ENCODE results near the gene KIRREL3. TPM values are rescaled to one million over a fixed set of nuclear protein-coding genes. Genes with fewer than 3 reads are reported as not detected.

Gene KIRREL3
- total and polyA plus RNA-seq, 7 experiments from 2014 or later, result not detected

- H3K9me3 Mint-ChIP-seq, result peaks cover 0 to 8% (median 0%) of the 10 kb centered on the region in 11 donors
- no peaks in the 10 kb centered on the region for H3K9me3 ChIP-seq (ENCODE audit: control insufficient read depth in 2 of 3, low read length in 3 of 3)
Observed at GRCh38 chr11:126832387-126832786, 168.2 kb downstream of the KIRREL3 start.

DNA sequence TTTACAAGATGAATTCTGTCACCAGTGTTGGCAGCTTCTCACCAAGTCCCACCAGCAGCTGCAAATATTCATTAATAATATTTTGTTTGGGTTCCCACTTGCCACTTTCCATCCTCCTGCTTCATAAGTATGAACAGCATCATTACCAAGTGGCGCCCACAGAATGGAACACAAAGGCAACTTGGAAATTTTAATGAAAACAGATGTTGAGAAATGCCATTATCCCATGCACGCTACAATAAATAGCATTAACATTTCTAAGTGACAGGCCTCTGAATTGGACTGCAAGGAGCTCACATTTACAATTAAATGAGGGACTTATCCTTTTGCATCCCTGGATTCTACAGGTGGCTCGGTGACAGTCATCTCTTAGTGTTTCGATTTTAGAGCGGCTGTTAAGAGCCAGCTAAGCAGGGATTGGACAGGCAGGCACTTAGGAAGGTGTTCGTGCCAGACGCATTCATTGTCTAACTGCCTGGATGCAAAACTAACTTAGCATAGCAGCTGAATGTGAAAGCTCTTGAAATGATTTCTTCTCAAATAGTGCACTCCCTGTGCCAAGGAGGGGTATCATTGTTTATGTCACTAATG, 170.3 kb downstream of the KIRREL3 start:
- Histone ChIP-seq H3K9me3 (ENCODE audit: control insufficient read depth in 2 of 3, low read length in 3 of 3) (no peaks in the 10 kb centered on the region), H3K36me3 (ENCODE audit: control insufficient read depth in 2 of 3, insufficient read depth in 3 of 3, low read length in 3 of 3) (no peaks in the 10 kb centered on the region), H3K4me3 (ENCODE audit: low read length) (no peak overlapping the region), H3K27me3 (ENCODE audit: control insufficient read depth in 2 of 2, insufficient read depth in 2 of 2, low read length in 2 of 2) (no peaks in the 10 kb centered on the region), H3K4me1 (ENCODE audit: control insufficient read depth in 2 of 2, insufficient read depth in 2 of 2, low read length in 2 of 2) (no peaks in the 10 kb centered on the region), H3K27ac (ENCODE audit: low read depth, low read length) (no peak overlapping the region)
- Mint-ChIP-seq H3K36me3 (no peaks in the 10 kb centered on the region), H3K4me1 (no peaks in the 10 kb centered on the region), H3K4me3 (no peak overlapping the region), H3K27ac (no peak overlapping the region), H3K27me3 (peaks cover 0 to 21% (median 11%) of the 10 kb centered on the region in 5 donors), H3K9me3 (peaks cover 0 to 6% (median 0%) of the 10 kb centered on the region in 11 donors)
- no peak for ATAC-seq
- CTCF ChIA-PET, result no interaction called here
- intact Hi-C loops (cut with micrococcal nuclease), result no loop called here
- POLR2A ChIA-PET, result no interaction called here
- DNase-seq, result no peak

More at GRCh38 chr11:126832387-126832786, 168.2 kb downstream of the KIRREL3 start:
- ChIA-PET CTCF (no interaction called here), POLR2A (no interaction called here)
- no peak overlapping the region for H3K27ac Mint-ChIP-seq
- no peak overlapping the region for H3K4me3 Mint-ChIP-seq
- no peaks in the 10 kb centered on the region for H3K4me1 ChIP-seq (ENCODE audit: control insufficient read depth in 2 of 2, insufficient read depth in 2 of 2, low read length in 2 of 2)
- DNase-seq (no peak), ATAC-seq (no peak)
- no peaks in the 10 kb centered on the region for H3K4me1 Mint-ChIP-seq
- intact Hi-C loops (cut with micrococcal nuclease), result no loop called here
- no peak overlapping the region for H3K4me3 ChIP-seq (ENCODE audit: low read length)
- H3K36me3 Mint-ChIP-seq, result no peaks in the 10 kb centered on the region
- H3K27me3 Mint-ChIP-seq, result peaks cover 0 to 11% (median 5%) of the 10 kb centered on the region in 5 donors
- no peaks in the 10 kb centered on the region for H3K36me3 ChIP-seq (ENCODE audit: control insufficient read depth in 2 of 3, insufficient read depth in 3 of 3, low read length in 3 of 3)
- no peak overlapping the region for H3K27ac ChIP-seq (ENCODE audit: low read depth, low read length)
- no peaks in the 10 kb centered on the region for H3K27me3 ChIP-seq (ENCODE audit: control insufficient read depth in 2 of 2, insufficient read depth in 2 of 2, low read length in 2 of 2)

GRCh38 chr11:126829716-126830115, 170.9 kb downstream of the KIRREL3 start:
- no peak for ATAC-seq
- H3K9me3 ChIP-seq (ENCODE audit: control insufficient read depth in 2 of 3, low read length in 3 of 3), result no peaks in the 10 kb centered on the region
- POLR2A ChIA-PET, result no interaction called here
- intact Hi-C loops (cut with micrococcal nuclease), result no loop called here
- H3K36me3 ChIP-seq (ENCODE audit: control insufficient read depth in 2 of 3, insufficient read depth in 3 of 3, low read length in 3 of 3), result no peaks in the 10 kb centered on the region
- H3K27me3 ChIP-seq (ENCODE audit: control insufficient read depth in 2 of 2, insufficient read depth in 2 of 2, low read length in 2 of 2), result no peaks in the 10 kb centered on the region
- H3K4me3 ChIP-seq (ENCODE audit: low read length), result no peak overlapping the region
- peaks cover 0 to 3% (median 0%) of the 10 kb centered on the region in 11 donors for H3K9me3 Mint-ChIP-seq
- no peak for DNase-seq
- H3K4me3 Mint-ChIP-seq, result no peak overlapping the region
- peaks cover 0 to 21% (median 7%) of the 10 kb centered on the region in 5 donors for H3K27me3 Mint-ChIP-seq
- no peaks in the 10 kb centered on the region for H3K4me1 ChIP-seq (ENCODE audit: control insufficient read depth in 2 of 2, insufficient read depth in 2 of 2, low read length in 2 of 2)
- H3K4me1 Mint-ChIP-seq, result no peaks in the 10 kb centered on the region
- H3K27ac Mint-ChIP-seq, result no peak overlapping the region
- H3K36me3 Mint-ChIP-seq, result no peaks in the 10 kb centered on the region
- CTCF ChIA-PET, result no interaction called here
- H3K27ac ChIP-seq (ENCODE audit: low read depth, low read length), result no peak overlapping the region

GRCh38 chr11:126824035-126824607, 176.4 kb downstream of the KIRREL3 start:
- POLR2A ChIA-PET, result no interaction called here
- intact Hi-C loops (cut with micrococcal nuclease), result no loop called here
- Mint-ChIP-seq H3K27ac (no peak overlapping the region), H3K9me3 (peaks cover 0 to 2% (median 0%) of the 10 kb centered on the region in 11 donors), H3K4me1 (no peaks in the 10 kb centered on the region), H3K27me3 (peaks cover 0 to 22% (median 10%) of the 10 kb centered on the region in 5 donors), H3K36me3 (no peaks in the 10 kb centered on the region), H3K4me3 (no peak overlapping the region)
- DNase-seq, result no peak
- no peaks in the 10 kb centered on the region for H3K36me3 ChIP-seq (ENCODE audit: control insufficient read depth in 2 of 3, insufficient read depth in 3 of 3, low read length in 3 of 3)
- H3K4me1 ChIP-seq (ENCODE audit: control insufficient read depth in 2 of 2, insufficient read depth in 2 of 2, low read length in 2 of 2), result no peaks in the 10 kb centered on the region
- no peak overlapping the region for H3K27ac ChIP-seq (ENCODE audit: low read depth, low read length)
- no peak overlapping the region for H3K4me3 ChIP-seq (ENCODE audit: low read length)
- CTCF ChIA-PET, result no interaction called here
- no peak for ATAC-seq
- no peaks in the 10 kb centered on the region for H3K27me3 ChIP-seq (ENCODE audit: control insufficient read depth in 2 of 2, insufficient read depth in 2 of 2, low read length in 2 of 2)
- H3K9me3 ChIP-seq (ENCODE audit: control insufficient read depth in 2 of 3, low read length in 3 of 3), result no peaks in the 10 kb centered on the region

DNA sequence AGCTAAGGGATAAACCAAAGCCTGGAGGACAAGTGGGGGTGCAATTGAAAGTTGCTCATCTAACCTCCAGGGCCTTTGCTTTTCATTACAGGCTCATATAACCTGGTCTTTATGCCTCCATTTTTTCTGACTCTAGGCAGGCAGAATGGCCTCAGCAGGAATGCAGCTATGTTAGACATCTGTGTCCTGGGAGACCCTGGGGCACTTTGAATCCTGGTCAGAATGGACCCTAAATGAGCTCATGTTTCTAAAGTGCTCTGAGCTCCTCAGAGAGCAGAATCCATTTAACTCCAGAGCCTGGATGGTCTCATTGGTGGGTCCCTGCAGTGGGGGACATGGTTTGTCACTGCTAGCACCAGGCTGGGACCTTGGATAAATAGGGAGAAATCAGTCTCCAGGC, 177.3 kb downstream of the KIRREL3 start:
- CTCF ChIA-PET, result no interaction called here
- intact Hi-C loops (cut with micrococcal nuclease), result no loop called here
- POLR2A ChIA-PET, result no interaction called here
- no peak for DNase-seq
- no peaks in the 10 kb centered on the region for H3K36me3 Mint-ChIP-seq
- no peak overlapping the region for H3K4me3 Mint-ChIP-seq
- ATAC-seq, result no peak
- Histone ChIP-seq H3K27ac (ENCODE audit: low read depth, low read length) (no peak overlapping the region), H3K9me3 (ENCODE audit: control insufficient read depth in 2 of 3, low read length in 3 of 3) (no peaks in the 10 kb centered on the region), H3K36me3 (ENCODE audit: control insufficient read depth in 2 of 3, insufficient read depth in 3 of 3, low read length in 3 of 3) (no peaks in the 10 kb centered on the region), H3K4me1 (ENCODE audit: control insufficient read depth in 2 of 2, insufficient read depth in 2 of 2, low read length in 2 of 2) (no peaks in the 10 kb centered on the region), H3K4me3 (ENCODE audit: low read length) (no peak overlapping the region), H3K27me3 (ENCODE audit: control insufficient read depth in 2 of 2, insufficient read depth in 2 of 2, low read length in 2 of 2) (no peaks in the 10 kb centered on the region)
- peaks cover 0 to 22% (median 7%) of the 10 kb centered on the region in 5 donors for H3K27me3 Mint-ChIP-seq
- no peak overlapping the region for H3K27ac Mint-ChIP-seq
- no peaks in the 10 kb centered on the region for H3K4me1 Mint-ChIP-seq
- H3K9me3 Mint-ChIP-seq, result peaks cover 0 to 2% (median 0%) of the 10 kb centered on the region in 11 donors

DNA sequence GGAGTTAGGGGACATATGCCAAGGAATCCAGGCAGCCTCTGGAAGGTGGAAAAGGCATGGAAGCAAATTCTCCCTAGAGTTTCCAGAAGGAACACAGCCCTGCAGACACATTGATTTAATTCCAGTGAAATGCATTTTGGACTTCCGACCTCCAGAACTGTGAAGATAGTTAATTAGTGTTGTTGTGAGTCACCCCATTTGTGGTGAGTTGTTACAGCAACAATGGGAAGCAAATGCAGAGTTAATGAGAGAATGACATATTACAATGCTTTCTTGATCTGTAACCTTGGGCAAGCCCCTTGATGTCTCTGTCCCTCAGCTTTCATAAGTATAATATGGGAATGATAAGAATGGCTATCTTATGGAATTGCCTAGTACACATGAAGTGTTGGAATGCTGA, 178.7 kb downstream of the KIRREL3 start:
- peaks cover 0 to 2% (median 0%) of the 10 kb centered on the region in 7 donors for H3K4me1 Mint-ChIP-seq
- no peak overlapping the region for H3K27ac Mint-ChIP-seq
- H3K4me3 ChIP-seq (ENCODE audit: low read length), result no peak overlapping the region

DNA sequence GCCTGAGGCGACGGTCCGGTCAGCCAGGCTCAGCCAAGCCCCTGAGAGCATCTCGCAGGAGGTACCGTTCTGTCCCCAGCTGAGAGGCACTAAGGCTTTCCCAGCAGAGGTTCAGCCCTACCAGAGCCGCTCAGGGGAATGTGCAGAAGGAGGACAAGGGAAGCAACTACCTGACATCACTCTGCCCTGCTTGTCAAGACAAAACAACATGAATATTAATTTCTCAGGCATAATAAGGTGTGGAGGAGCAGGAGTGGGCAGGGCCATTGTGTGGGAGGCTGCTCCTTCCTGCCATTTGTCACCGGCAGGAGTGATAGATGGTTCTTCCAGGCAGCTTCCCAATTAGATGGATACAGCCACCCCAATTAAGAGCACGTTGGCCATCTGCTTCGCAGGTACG, 181.4 kb downstream of the KIRREL3 start:
- Histone ChIP-seq H3K4me3 (ENCODE audit: low read length) (no peak overlapping the region), H3K36me3 (ENCODE audit: control insufficient read depth in 2 of 3, insufficient read depth in 3 of 3, low read length in 3 of 3) (no peaks in the 10 kb centered on the region), H3K4me1 (ENCODE audit: control insufficient read depth in 2 of 2, insufficient read depth in 2 of 2, low read length in 2 of 2) (no peaks in the 10 kb centered on the region), H3K9me3 (ENCODE audit: control insufficient read depth in 2 of 3, low read length in 3 of 3) (no peaks in the 10 kb centered on the region), H3K27me3 (ENCODE audit: control insufficient read depth in 2 of 2, insufficient read depth in 2 of 2, low read length in 2 of 2) (no peaks in the 10 kb centered on the region), H3K27ac (ENCODE audit: low read depth, low read length) (no peak overlapping the region)
- DNase-seq (no peak), ATAC-seq (no peak)
- intact Hi-C loops (cut with micrococcal nuclease), result no loop called here
- Mint-ChIP-seq H3K9me3 (peaks cover 0 to 5% (median 0%) of the 10 kb centered on the region in 11 donors), H3K4me3 (no peak overlapping the region), H3K4me1 (peaks cover 0 to 5% (median 0%) of the 10 kb centered on the region in 7 donors), H3K36me3 (no peaks in the 10 kb centered on the region), H3K27ac (no peak overlapping the region), H3K27me3 (peaks cover 0 to 33% (median 5%) of the 10 kb centered on the region in 5 donors)
- ChIA-PET POLR2A (no interaction called here), CTCF (no interaction called here)

More for the DNA sequence above, 178.7 kb downstream of the KIRREL3 start:
- POLR2A ChIA-PET, result no interaction called here
- Mint-ChIP-seq H3K4me3 (no peak overlapping the region), H3K36me3 (no peaks in the 10 kb centered on the region), H3K9me3 (peaks cover 0 to 2% (median 0%) of the 10 kb centered on the region in 11 donors), H3K27me3 (peaks cover 0 to 32% (median 12%) of the 10 kb centered on the region in 5 donors)
- no peak for ATAC-seq
- Histone ChIP-seq H3K27me3 (ENCODE audit: control insufficient read depth in 2 of 2, insufficient read depth in 2 of 2, low read length in 2 of 2) (no peaks in the 10 kb centered on the region), H3K27ac (ENCODE audit: low read depth, low read length) (no peak overlapping the region), H3K9me3 (ENCODE audit: control insufficient read depth in 2 of 3, low read length in 3 of 3) (no peaks in the 10 kb centered on the region), H3K4me1 (ENCODE audit: control insufficient read depth in 2 of 2, insufficient read depth in 2 of 2, low read length in 2 of 2) (no peaks in the 10 kb centered on the region), H3K36me3 (ENCODE audit: control insufficient read depth in 2 of 3, insufficient read depth in 3 of 3, low read length in 3 of 3) (no peaks in the 10 kb centered on the region)
- intact Hi-C loops (cut with micrococcal nuclease), result no loop called here
- CTCF ChIA-PET, result no interaction called here
- no peak for DNase-seq
